Stimulated activated naive CD8-positive, alpha-beta T cell treated with anti-CD3 and anti-CD28 coated beads, Interleukin-15, amount 100 ng/mL, for 72 hours (primary cell): Measurements from ENCODE around the gene RHOB.
A peak's percentile ranks its signal among the peaks of the same experiment; 100 is the strongest.
"Not testable (repeated sequence)": the region's sequence is repeated elsewhere in the genome, so short reads cannot be mapped to it uniquely, and the experiment has no call there.

Experiments used
- ATAC-seq: fragments of 150-1000 bp; cut with Tn5 transposase; 2 replicates; pipeline ENCODE4 v1.10.0; 2021; ENCODE audit warnings: mild to moderate bottlenecking, moderate library complexity
- DNase-seq, 2 donors: peaks; one replicate each; pipeline ENCODE4 v3.0.0; 2021 to 2022
- H3K27ac Mint-ChIP-seq, 2 donors: one replicate each; pipeline ENCODE4 v1.8.0; 2022; ENCODE audit warnings: mild to moderate bottlenecking in 2 of 2, mixed read lengths in 2 of 2, moderate library complexity in 2 of 2
- H3K27me3 Mint-ChIP-seq: one replicate; pipeline ENCODE4 v1.8.0; 2022; ENCODE audit warnings: mixed read lengths
- H3K4me1 Mint-ChIP-seq: one replicate; pipeline ENCODE4 v1.8.0; 2022; ENCODE audit warnings: mild to moderate bottlenecking, mixed read lengths
- H3K4me3 Mint-ChIP-seq, 2 donors: one replicate each; pipeline ENCODE4 v1.8.0; 2022; ENCODE audit warnings: mild to moderate bottlenecking in 2 of 2, mixed read lengths in 2 of 2, moderate library complexity in 1 of 2
- H3K9me3 Mint-ChIP-seq, 2 donors: one replicate each; pipeline ENCODE4 v1.8.0; 2022; ENCODE audit warnings: mixed read lengths in 2 of 2

Gene RHOB

GRCh38 chr2:20453087-20453486 lies 6.2 kb downstream of the RHOB start:
- H3K4me1 Mint-ChIP-seq = peaks cover 13% of the 10 kb centered on the region
- no peak overlapping the region for H3K4me3 Mint-ChIP-seq
- ATAC-seq (no peak), DNase-seq (no peak)
- H3K27me3 Mint-ChIP-seq = peaks cover 27% of the 10 kb centered on the region
- H3K9me3 Mint-ChIP-seq = no peaks in the 10 kb centered on the region
- no peak overlapping the region for H3K27ac Mint-ChIP-seq

- Mint-ChIP-seq H3K27ac (no peak overlapping the region), H3K27me3 (peaks cover 26% of the 10 kb centered on the region), H3K4me3 (no peak overlapping the region), H3K4me1 (peaks cover 11% of the 10 kb centered on the region), H3K9me3 (no peaks in the 10 kb centered on the region)
- ATAC-seq (no peak), DNase-seq (no peak)
Measured at GRCh38 chr2:20454036-20454981, 7.4 kb downstream of the RHOB start.

GRCh38 chr2:20455076-20455587 lies 8.3 kb downstream of the RHOB start:
- Mint-ChIP-seq H3K4me3 (no peak overlapping the region), H3K27me3 (peaks cover 29% of the 10 kb centered on the region), H3K27ac (no peak overlapping the region), H3K4me1 (peaks cover 11% of the 10 kb centered on the region), H3K9me3 (peaks cover 0 to 7% of the 10 kb centered on the region in 2 donors)
- DNase-seq (no peak), ATAC-seq (no peak)

DNA sequence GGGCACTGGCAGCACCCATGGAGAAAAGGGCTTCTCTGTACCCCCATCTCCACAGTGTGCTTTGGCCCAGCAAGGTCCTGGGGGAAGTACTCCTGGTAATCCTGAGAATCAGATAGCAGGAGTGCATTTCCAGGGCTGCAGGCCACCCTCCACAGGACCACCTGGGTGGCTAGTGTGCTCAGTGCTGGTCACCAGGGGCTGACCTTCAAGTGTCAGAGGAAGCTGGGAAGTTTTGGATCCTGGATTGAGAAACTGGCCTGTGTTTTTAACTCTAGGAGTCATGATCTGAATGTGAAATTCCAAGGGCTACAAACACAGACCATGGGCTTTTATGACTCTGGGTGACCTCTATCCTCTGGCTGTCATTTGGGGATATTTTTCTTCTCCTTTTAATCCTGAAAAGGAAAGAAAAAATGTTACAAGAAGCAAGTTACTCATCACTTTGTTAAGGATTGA lies 9.3 kb downstream of the RHOB start:
- Mint-ChIP-seq H3K4me1 (peaks cover 11% of the 10 kb centered on the region), H3K27ac (no peak overlapping the region), H3K9me3 (peaks cover 0 to 7% of the 10 kb centered on the region in 2 donors), H3K4me3 (no peak overlapping the region), H3K27me3 (peaks cover 39% of the 10 kb centered on the region)
- no peak for DNase-seq
- no peak for ATAC-seq

DNA sequence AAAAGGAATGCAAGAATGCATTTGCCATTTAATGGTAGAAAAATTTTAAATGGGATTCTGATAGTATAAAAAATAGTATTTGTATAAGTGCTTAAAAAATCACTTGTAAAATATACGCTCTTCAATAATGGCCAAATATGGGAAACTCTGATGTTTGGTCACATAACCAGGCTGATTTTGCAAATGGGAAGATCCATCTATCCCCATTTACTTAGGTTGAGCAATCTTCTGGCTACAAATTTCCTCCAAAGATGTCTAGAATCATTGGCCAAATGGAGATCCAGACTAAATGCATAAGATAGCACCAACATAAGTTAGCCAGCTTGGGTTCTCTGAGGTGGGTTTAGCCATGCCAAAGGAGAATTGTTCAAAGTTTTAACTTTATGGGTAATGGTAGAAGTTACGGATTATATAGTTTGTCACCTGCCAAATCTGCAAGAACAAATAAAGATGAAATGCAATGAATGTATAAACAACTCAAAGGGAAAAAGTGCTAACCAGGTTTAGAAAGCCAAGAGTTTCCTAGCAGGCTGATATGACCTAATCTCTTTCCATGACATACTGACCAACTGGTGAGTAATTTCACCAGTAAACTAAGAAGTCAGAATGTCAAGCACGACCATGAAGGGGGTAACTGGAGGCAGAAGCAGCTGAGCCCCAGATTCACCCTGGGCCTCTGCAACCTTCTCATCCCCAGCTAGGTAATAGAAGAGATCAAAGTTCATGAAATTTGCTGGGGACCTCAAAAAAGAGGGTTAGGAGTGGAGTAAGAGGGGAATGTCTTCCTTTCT lies 10.0 kb downstream of the RHOB start:
- DNase-seq = peak in 1 of 2 donors; percentile 36
- H3K9me3 Mint-ChIP-seq = peaks cover 0 to 7% of the 10 kb centered on the region in 2 donors
- peak overlapping the region in 1 of 2 donors; percentile 72 for H3K27ac Mint-ChIP-seq

GRCh38 chr2:20457661-20458630 lies 11.1 kb downstream of the RHOB start:
- ATAC-seq = no peak
- DNase-seq = no peak
- no peak overlapping the region for H3K27ac Mint-ChIP-seq
- peaks cover 11% of the 10 kb centered on the region for H3K4me1 Mint-ChIP-seq
- no peak overlapping the region for H3K4me3 Mint-ChIP-seq
- peaks cover 0 to 7% of the 10 kb centered on the region in 2 donors for H3K9me3 Mint-ChIP-seq
- H3K27me3 Mint-ChIP-seq = peaks cover 46% of the 10 kb centered on the region

More for the DNA sequence above, 10.0 kb downstream of the RHOB start:
- peak; percentile 97 for ATAC-seq
- H3K4me1 Mint-ChIP-seq = peaks cover 11% of the 10 kb centered on the region
- H3K4me3 Mint-ChIP-seq = peak overlapping the region; percentile 25 to 30
- H3K27me3 Mint-ChIP-seq = peaks cover 46% of the 10 kb centered on the region

DNA sequence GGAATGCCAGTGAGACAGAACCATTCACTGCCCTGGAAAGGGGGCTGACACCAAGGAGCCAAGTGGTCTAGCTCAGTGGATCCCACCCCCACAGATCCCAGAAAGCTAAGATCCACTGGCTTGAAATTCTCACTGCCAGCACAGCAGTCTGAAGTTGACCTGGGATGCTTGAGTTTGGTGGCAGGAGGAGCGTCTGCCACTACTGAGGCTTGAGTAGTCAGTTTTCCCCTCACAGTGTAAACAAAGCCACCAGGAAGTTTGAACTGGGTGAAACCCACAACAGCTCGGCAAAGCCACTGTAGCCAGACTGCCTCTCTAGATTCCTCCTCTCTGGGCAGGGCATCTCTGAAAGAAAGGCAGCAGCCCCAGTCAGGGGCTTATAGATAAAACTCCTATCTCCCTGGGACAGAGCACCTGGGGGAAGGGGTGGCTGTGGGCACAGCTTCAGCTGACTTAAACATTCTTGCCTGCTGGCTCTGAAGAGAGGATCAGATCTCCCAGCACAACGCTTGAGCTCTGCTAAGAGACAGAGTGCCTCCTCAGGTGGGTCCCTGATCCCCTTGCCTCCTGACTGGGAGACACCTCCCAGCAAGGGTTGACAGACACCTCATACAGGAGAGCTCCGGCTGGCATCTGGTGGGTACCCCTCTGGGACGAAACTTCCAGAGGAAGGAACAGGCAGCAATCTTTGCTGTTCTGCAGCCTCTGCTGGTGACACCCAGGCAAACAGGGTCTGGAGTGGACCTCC lies 12.0 kb downstream of the RHOB start:
- peaks cover 11% of the 10 kb centered on the region for H3K4me1 Mint-ChIP-seq
- not testable (repeated sequence) for DNase-seq, ATAC-seq, H3K9me3 Mint-ChIP-seq, H3K4me3 Mint-ChIP-seq
- peaks cover 39% of the 10 kb centered on the region for H3K27me3 Mint-ChIP-seq
- H3K27ac Mint-ChIP-seq = peak overlapping the region in 1 of 2 donors; percentile 91

GRCh38 chr2:20465716-20466394 lies 19.0 kb downstream of the RHOB start:
- H3K4me3 Mint-ChIP-seq = no peak overlapping the region
- H3K27me3 Mint-ChIP-seq = peaks cover 19% of the 10 kb centered on the region
- no peak for DNase-seq
- no peaks in the 10 kb centered on the region for H3K9me3 Mint-ChIP-seq
- ATAC-seq = no peak
- H3K27ac Mint-ChIP-seq = no peak overlapping the region
- no peaks in the 10 kb centered on the region for H3K4me1 Mint-ChIP-seq

DNA sequence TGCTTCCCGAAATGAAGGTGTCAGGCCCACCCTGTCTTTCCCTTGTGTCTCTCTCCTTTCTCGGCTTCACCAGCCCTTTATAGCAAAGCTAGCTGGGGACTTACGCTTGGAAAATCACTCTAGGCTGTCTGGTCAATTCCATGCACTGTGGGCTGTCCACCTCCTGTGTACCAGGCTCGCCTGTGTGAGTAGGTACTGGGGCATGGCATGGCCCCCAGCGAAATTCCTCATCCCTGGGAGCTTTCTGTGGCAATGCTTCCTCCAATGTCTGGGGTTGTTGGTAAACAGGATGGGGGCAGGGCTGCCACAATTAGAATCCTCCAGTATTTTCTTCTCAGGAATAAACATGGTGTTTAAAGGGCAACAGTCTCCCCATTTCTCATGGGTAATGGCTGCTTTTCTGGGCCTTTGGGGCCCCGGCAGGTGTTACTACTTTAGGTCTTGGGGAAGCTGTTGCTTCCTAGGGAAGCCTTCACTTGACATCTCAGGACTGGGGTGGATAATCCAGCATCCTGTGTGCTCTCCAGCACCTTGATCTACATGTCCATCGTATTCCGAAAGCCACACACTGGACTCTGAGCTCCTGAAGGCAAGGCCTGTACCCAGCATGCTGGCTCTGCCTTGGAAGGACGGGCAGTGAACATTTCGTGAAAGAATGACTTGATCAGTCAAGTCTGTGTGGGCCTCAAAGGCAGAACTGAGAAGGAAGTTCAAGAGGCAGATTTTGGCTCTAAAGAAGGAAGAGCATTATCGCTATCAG lies 21.1 kb downstream of the RHOB start:
- Mint-ChIP-seq H3K9me3 (no peaks in the 10 kb centered on the region), H3K4me3 (no peak overlapping the region), H3K27ac (no peak overlapping the region), H3K27me3 (peaks cover under 1% of the 10 kb centered on the region), H3K4me1 (no peaks in the 10 kb centered on the region)
- ATAC-seq = no peak
- no peak for DNase-seq

GRCh38 chr2:20468549-20469500 lies 22.0 kb downstream of the RHOB start:
- no peak for ATAC-seq
- no peaks in the 10 kb centered on the region for H3K4me1 Mint-ChIP-seq
- DNase-seq = no peak
- peak overlapping the region in 1 of 2 donors; percentile 49 for H3K27ac Mint-ChIP-seq
- no peak overlapping the region for H3K4me3 Mint-ChIP-seq
- H3K27me3 Mint-ChIP-seq = no peaks in the 10 kb centered on the region
- no peaks in the 10 kb centered on the region for H3K9me3 Mint-ChIP-seq

DNA sequence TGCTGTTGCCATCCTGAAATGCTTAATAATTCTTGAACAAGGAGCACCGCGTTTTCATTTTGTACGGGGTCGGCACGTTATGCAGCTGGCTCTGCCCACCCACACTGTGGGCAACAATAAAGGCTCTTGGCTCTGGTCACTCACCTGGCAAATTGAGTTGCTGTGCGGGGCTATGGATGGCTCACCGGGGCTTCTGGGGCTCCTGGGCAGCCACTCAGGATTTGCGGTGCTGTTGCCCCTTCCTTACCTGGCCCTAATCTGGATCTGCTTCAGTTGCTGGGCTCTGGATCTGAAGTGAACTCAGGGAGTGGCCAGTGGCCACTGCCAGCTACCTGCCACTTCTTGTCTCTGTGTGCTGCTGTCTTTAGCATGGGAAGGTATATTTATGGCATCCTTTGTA lies 22.7 kb downstream of the RHOB start:
- H3K27ac Mint-ChIP-seq = no peak overlapping the region
- H3K27me3 Mint-ChIP-seq = peaks cover 5% of the 10 kb centered on the region
- ATAC-seq = no peak
- H3K4me3 Mint-ChIP-seq = no peak overlapping the region
- H3K9me3 Mint-ChIP-seq = no peaks in the 10 kb centered on the region
- peaks cover 4% of the 10 kb centered on the region for H3K4me1 Mint-ChIP-seq
- no peak for DNase-seq

GRCh38 chr2:20470211-20470610 lies 23.3 kb downstream of the RHOB start:
- H3K27ac Mint-ChIP-seq = no peak overlapping the region
- ATAC-seq (no peak), DNase-seq (no peak)
- H3K4me3 Mint-ChIP-seq = no peak overlapping the region
- peaks cover 12% of the 10 kb centered on the region for H3K27me3 Mint-ChIP-seq
- no peaks in the 10 kb centered on the region for H3K9me3 Mint-ChIP-seq
- peaks cover 6% of the 10 kb centered on the region for H3K4me1 Mint-ChIP-seq
